ENCODE data around the gene KLC3.

KLC3 gene

GRCh38 chr19:45349430-45349941 lies 8.9 kb downstream of the KLC3 start:
- DNase-seq = no peak

- no peak for DNase-seq
Measured at GRCh38 chr19:45350477-45351058, 10.0 kb downstream of the KLC3 start.

- no peak for DNase-seq
Measured at GRCh38 chr19:45351401-45351952, 10.9 kb downstream of the KLC3 start.

GRCh38 chr19:45352062-45352461 lies 11.5 kb downstream of the KLC3 start:
- DNase-seq = no peak

- no peak for DNase-seq
Measured at GRCh38 chr19:45352471-45352870, 11.9 kb downstream of the KLC3 start.

GRCh38 chr19:45352914-45353796 lies 12.6 kb downstream of the KLC3 start:
- DNase-seq = no peak

- no peak for DNase-seq
Measured at GRCh38 chr19:45354241-45354842, 13.8 kb downstream of the KLC3 start.

- DNase-seq = no peak
Measured at GRCh38 chr19:45355402-45355801, 14.9 kb downstream of the KLC3 start.

GRCh38 chr19:45355910-45356309 lies 15.4 kb downstream of the KLC3 start:
- no peak for DNase-seq

- DNase-seq = no peak
Measured at GRCh38 chr19:45356760-45357444, 16.4 kb downstream of the KLC3 start.

- no peak for DNase-seq
Measured at GRCh38 chr19:45357445-45357783, 16.9 kb downstream of the KLC3 start.

GRCh38 chr19:45358213-45358792 lies 17.8 kb downstream of the KLC3 start:
- DNase-seq = no peak

GRCh38 chr19:45361608-45362007 lies 21.1 kb downstream of the KLC3 start:
- DNase-seq = no peak

GRCh38 chr19:45362291-45362690 lies 21.7 kb downstream of the KLC3 start:
- no peak for DNase-seq

- DNase-seq = no peak
Measured at GRCh38 chr19:45363861-45364459, 23.4 kb downstream of the KLC3 start.

- DNase-seq = no peak
Measured at GRCh38 chr19:45364696-45365095, 24.1 kb downstream of the KLC3 start.

GRCh38 chr19:45368127-45368526 lies 27.6 kb downstream of the KLC3 start:
- DNase-seq = no peak

- DNase-seq = no peak
Measured at GRCh38 chr19:45368737-45369340, 28.3 kb downstream of the KLC3 start.

GRCh38 chr19:45370410-45371204 lies 30.1 kb downstream of the KLC3 start, which contains the start of gene ERCC2:
Gene ERCC2 (minus strand): TSS chr19:45370573. CDS start chr19:45370540, 33 bp downstream.
- peak; percentile 95 for DNase-seq

GRCh38 chr19:45376045-45376724 lies 35.6 kb downstream of the KLC3 start:
- DNase-seq = no peak

Data from NCI-H1092 treated with DMSO at 0.1 percent for 48 hours (cell line).